Endothelial cell of umbilical vein (primary cell): ENCODE measurements around the gene KIF19. TPM values are rescaled to one million over a fixed set of nuclear protein-coding genes. Genes with fewer than 3 reads are reported as not detected.

Experiments
- BruUV-seq: library from RNA; stranded (reverse); fragments of 400-500 nt; replicated peaks from 2 replicates; lab custom pipeline; 2021; lab: Mats Ljungman, UMichigan
- CTCF ChIA-PET: fragments of 300-600, 350-600 bp; sonication (Branson Sonifier 250); formaldehyde crosslinking; loops from one replicate; lab custom pipeline; 2021; ENCODE audit warnings: antibody characterized with exemption, inconsistent platforms; lab: Charles Lee
- POLR2A ChIA-PET: fragments of 300-600, 350-600 bp; sonication (Branson Sonifier 250); formaldehyde crosslinking; loops from one replicate; lab custom pipeline; 2021; ENCODE audit warnings: antibody characterized with exemption, inconsistent platforms; lab: Charles Lee
- DNase-seq: peaks from one replicate; pipeline ENCODE4 v3.0.0-alpha.2; 2011; ENCODE audit warnings: low read depth, low spot score
- FAIRE-seq: peaks from 2 replicates; lab custom pipeline; 2011; peaks lifted over from hg19 to GRCh38; lab: Jason Lieb, UNC
- H2AFZ ChIP-seq: 2 replicates; pipeline ENCODE4 v1.6.0; 2012; ENCODE audit warnings: low read depth, low read length, control low read depth, inconsistent platforms
- H3K27ac ChIP-seq: 2 replicates; pipeline ENCODE4 v1.5.1; 2011; ENCODE audit warnings: low read depth, mild to moderate bottlenecking, control low read depth, low read length, moderate library complexity; ENCODE audit not compliant: insufficient read depth
- H3K27me3 ChIP-seq, 2 experiments: 2 replicates each; pipeline versions ENCODE4 v1.6.0 to v1.6.1; 2011; ENCODE audit warnings: low read length in 2 of 2, mixed read lengths in 1 of 2; ENCODE audit not compliant: control insufficient read depth in 2 of 2, insufficient read depth in 2 of 2
- H3K36me3 ChIP-seq, 2 experiments: 2 replicates in 1 of 2; 3 replicates in 1 of 2; pipeline ENCODE4 v1.5.1; 2011; ENCODE audit warnings: low read length in 2 of 2, mild to moderate bottlenecking in 1 of 2, moderate library complexity in 1 of 2; ENCODE audit not compliant: control insufficient read depth in 2 of 2, insufficient read depth in 2 of 2; ENCODE audit errors: extremely low read depth in 1 of 2
- H3K4me1 ChIP-seq: 3 replicates; pipeline ENCODE4 v1.5.1; 2011; ENCODE audit warnings: mild to moderate bottlenecking, low read length; ENCODE audit not compliant: control insufficient read depth, insufficient read depth; ENCODE audit errors: extremely low read depth
- H3K4me2 ChIP-seq: 2 replicates; pipeline ENCODE4 v1.6.1; 2011; ENCODE audit warnings: low read length, control low read depth, mixed read lengths; ENCODE audit not compliant: insufficient read depth
- H3K4me3 ChIP-seq, 3 experiments: fragments of 200-600 bp in 1 of 3; sonication (generic), shearing (Covaris generic) in 1 of 3; replicated peaks in 1 of 3; 2 replicates each; pipeline ENCODE4 v1.5.1; 2011 to 2016; ENCODE audit warnings: control low read depth in 3 of 3, low read length in 3 of 3, mild to moderate bottlenecking in 2 of 3, inconsistent platforms in 1 of 3, low read depth in 1 of 3, moderate library complexity in 1 of 3; ENCODE audit not compliant: insufficient read depth in 1 of 3
- H3K79me2 ChIP-seq: 2 replicates; pipeline ENCODE4 v1.6.0; 2012; ENCODE audit warnings: low read length, inconsistent platforms; ENCODE audit not compliant: control insufficient read depth, insufficient read depth
- H3K9ac ChIP-seq: replicated peaks from 2 replicates; pipeline ENCODE3; 2011; ENCODE audit warnings: low read length, control low read depth; ENCODE audit not compliant: insufficient read depth; ENCODE audit errors: extremely low read depth
- H3K9me1 ChIP-seq: replicated peaks from 3 replicates; pipeline ENCODE4 v1.6.0; 2011; ENCODE audit warnings: mild to moderate bottlenecking, low read length; ENCODE audit not compliant: control insufficient read depth, insufficient read depth; ENCODE audit errors: extremely low read depth
- H3K9me3 ChIP-seq: replicated peaks from 2 replicates; pipeline ENCODE4 v1.5.1; 2012; ENCODE audit warnings: low read length, inconsistent platforms; ENCODE audit not compliant: control insufficient read depth, insufficient read depth
- H4K20me1 ChIP-seq: replicated peaks from 2 replicates; pipeline ENCODE3; 2011; ENCODE audit warnings: mild to moderate bottlenecking, low read length; ENCODE audit not compliant: control insufficient read depth, insufficient read depth; ENCODE audit errors: extremely low read depth
- EZH2 ChIP-seq: IDR thresholded peaks from 2 replicates; pipeline ENCODE4 v1.6.1; 2012; ENCODE audit warnings: borderline replicate concordance, low read depth, mild to moderate bottlenecking, moderate library complexity, low read length, inconsistent platforms; ENCODE audit not compliant: severe bottlenecking
- FOS ChIP-seq: IDR thresholded peaks from 2 replicates; pipeline ENCODE4 v1.6.1; 2011; ENCODE audit warnings: mild to moderate bottlenecking, low read length, moderate library complexity, borderline replicate concordance; ENCODE audit not compliant: insufficient read depth
- GATA2 ChIP-seq: IDR thresholded peaks from 2 replicates; pipeline ENCODE4 v1.7.0; 2011; ENCODE audit warnings: low read depth, mild to moderate bottlenecking, moderate library complexity, mixed read lengths, low read length; ENCODE audit not compliant: insufficient read length, insufficient read depth
- JUN ChIP-seq: IDR thresholded peaks from 2 replicates; pipeline ENCODE4 v1.6.1; 2011; ENCODE audit warnings: borderline replicate concordance, low read depth; ENCODE audit not compliant: insufficient read length, insufficient read depth
- MYC ChIP-seq: IDR thresholded peaks from one replicate; pipeline ENCODE4 v1.6.1; 2011; ENCODE audit warnings: mild to moderate bottlenecking, low read depth, low read length
- POLR2A ChIP-seq: IDR thresholded peaks from 2 replicates; pipeline ENCODE4 v1.6.1; 2012; ENCODE audit warnings: low read depth, mild to moderate bottlenecking, control low read depth, low read length
- POLR2AphosphoS5 ChIP-seq: IDR thresholded peaks from 2 replicates; pipeline ENCODE4 v1.6.1; 2012; ENCODE audit warnings: low read depth, mild to moderate bottlenecking, control low read depth, low read length, moderate library complexity; ENCODE audit not compliant: insufficient read depth
- dilution Hi-C: fragments of 300-500 bp; cut with MboI; formaldehyde crosslinking; loops from one replicate; pipeline ENCODE4 v1.15.0; 2019; ENCODE audit warnings: low sequenced_read_pairs; ENCODE audit not compliant: extremely low pct_ligation_motif_present
- intact Hi-C: fragments of 100-400 bp; cut with micrococcal nuclease; formaldehyde crosslinking; loops from one replicate; pipeline ENCODE4 v1.10.0; 2022
- polyA plus RNA-seq, 4 experiments: library from polyadenylated mRNA; depleted of rRNA in 3 of 4; stranded (reverse) in 3 of 4; unstranded in 1 of 4; fragments of >200 nt; gene quantifications; 2 replicates each; pipeline versions ENCODE4 v1.2.1 to v1.2.3, GENCODE V29; 2011 to 2012; ENCODE audit warnings: missing spikeins in 1 of 4
- total RNA-seq: library from RNA; stranded (reverse); gene quantifications from 2 replicates; pipeline ENCODE4 v1.2.3, GENCODE V29; 2021
- TF ChIP-seq, protein P1 (sequence below), 2 donors: IDR thresholded peaks; 1 replicate in 1 of 2; 2 replicates in 1 of 2; pipeline ENCODE4 v1.5.1; 2011; ENCODE audit warnings: low read length in 2 of 2, mild to moderate bottlenecking in 2 of 2, moderate library complexity in 2 of 2, control low read depth in 1 of 2, inconsistent platforms in 1 of 2, low read depth in 1 of 2; ENCODE audit not compliant: insufficient read depth in 1 of 2; ENCODE audit errors: extremely low read depth in 1 of 2
- TF ChIP-seq, protein P2 (sequence below): IDR thresholded peaks from 2 replicates; pipeline ENCODE4 v1.6.1; 2011; ENCODE audit not compliant: insufficient read depth, insufficient read length

Gene KIF19
- total and polyA plus RNA-seq, 2 donors (not counting 3 experiments of a cell fraction or from before 2014, with no cell fraction given): 0.10 to 0.84 TPM

DNA sequence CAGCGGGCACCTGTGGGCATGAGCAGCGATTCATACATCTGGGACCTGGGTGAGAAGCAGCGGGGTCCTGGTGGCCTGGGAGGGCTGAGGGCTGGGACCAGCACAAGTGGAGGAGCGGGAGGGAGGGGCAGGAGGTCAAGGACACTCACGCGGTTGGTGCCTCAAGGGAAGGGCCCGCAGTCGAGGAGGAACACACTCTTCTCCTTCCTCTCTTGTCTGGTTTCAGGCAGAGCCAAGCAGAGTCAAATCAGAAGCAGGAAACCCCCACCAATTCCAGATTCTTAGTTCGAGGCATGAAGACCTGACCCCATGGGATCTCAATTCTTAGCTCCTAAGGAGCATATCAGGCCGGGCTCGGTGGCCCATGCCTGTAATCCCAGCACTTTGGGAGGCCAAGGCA is 36.3 kb upstream of the KIF19 start:
- ChIA-PET POLR2A (no interaction called here), CTCF (interaction anchor here (1.4 kb wide), 1 partner anchor 90 kb away, joined by 5 read pairs; no protein-coding TSS in a partner anchor)
- Histone ChIP-seq H3K4me2 (no peak overlapping the region), H3K36me3 (no peaks in the 10 kb centered on the region), H3K4me3 (no peak overlapping the region), H3K9me3 (no peaks in the 10 kb centered on the region), H3K27ac (no peak overlapping the region), H3K4me1 (no peaks in the 10 kb centered on the region), H3K9ac (no peak overlapping the region), H2AFZ (no peak overlapping the region), H4K20me1 (no peaks in the 10 kb centered on the region), H3K79me2 (no peaks in the 10 kb centered on the region), H3K27me3 (no peaks in the 10 kb centered on the region), H3K9me1 (no peaks in the 10 kb centered on the region)
- intact Hi-C loops (no loop called here), dilution Hi-C loops (no loop called here)
- DNase-seq: no peak
- no peak for FAIRE-seq
- no TSS peak for BruUV-seq
- TF ChIP-seq, protein P1, sequence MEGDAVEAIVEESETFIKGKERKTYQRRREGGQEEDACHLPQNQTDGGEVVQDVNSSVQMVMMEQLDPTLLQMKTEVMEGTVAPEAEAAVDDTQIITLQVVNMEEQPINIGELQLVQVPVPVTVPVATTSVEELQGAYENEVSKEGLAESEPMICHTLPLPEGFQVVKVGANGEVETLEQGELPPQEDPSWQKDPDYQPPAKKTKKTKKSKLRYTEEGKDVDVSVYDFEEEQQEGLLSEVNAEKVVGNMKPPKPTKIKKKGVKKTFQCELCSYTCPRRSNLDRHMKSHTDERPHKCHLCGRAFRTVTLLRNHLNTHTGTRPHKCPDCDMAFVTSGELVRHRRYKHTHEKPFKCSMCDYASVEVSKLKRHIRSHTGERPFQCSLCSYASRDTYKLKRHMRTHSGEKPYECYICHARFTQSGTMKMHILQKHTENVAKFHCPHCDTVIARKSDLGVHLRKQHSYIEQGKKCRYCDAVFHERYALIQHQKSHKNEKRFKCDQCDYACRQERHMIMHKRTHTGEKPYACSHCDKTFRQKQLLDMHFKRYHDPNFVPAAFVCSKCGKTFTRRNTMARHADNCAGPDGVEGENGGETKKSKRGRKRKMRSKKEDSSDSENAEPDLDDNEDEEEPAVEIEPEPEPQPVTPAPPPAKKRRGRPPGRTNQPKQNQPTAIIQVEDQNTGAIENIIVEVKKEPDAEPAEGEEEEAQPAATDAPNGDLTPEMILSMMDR (IDR thresholded peaks at IDR 0.05; ENCODE audit: extremely low read depth in 1 of 2, insufficient read depth in 1 of 2, low read depth in 1 of 2, low read length in 2 of 2): no peak
- no peak for TF ChIP-seq FOS
- TF ChIP-seq, protein P2, sequence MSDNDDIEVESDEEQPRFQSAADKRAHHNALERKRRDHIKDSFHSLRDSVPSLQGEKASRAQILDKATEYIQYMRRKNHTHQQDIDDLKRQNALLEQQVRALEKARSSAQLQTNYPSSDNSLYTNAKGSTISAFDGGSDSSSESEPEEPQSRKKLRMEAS: no peak
- no peak for TF ChIP-seq MYC
- TF ChIP-seq POLR2A: no peak
- no peak for TF ChIP-seq JUN
- no peak for TF ChIP-seq EZH2
- TF ChIP-seq POLR2AphosphoS5: no peak
- no peak for TF ChIP-seq GATA2
